GM21423 (cell line): Measurements from ENCODE around the gene CT47C1.

Experiments used
- ATAC-seq: cut with Tn5 transposase; IDR thresholded peaks from one replicate; pipeline ENCODE4 v1.9.1; 2021; ENCODE audit warnings: mild to moderate bottlenecking, moderate library complexity; ENCODE audit not compliant: unreplicated experiment

The CT47C1 gene

GRCh38 chrX:119073200-119073905 is 560 bp downstream of the CT47C1 start:
- no peak for ATAC-seq

- ATAC-seq = no peak
These were observed 1.1 kb downstream of the CT47C1 start for GRCh38 chrX:119073911-119074310.

DNA sequence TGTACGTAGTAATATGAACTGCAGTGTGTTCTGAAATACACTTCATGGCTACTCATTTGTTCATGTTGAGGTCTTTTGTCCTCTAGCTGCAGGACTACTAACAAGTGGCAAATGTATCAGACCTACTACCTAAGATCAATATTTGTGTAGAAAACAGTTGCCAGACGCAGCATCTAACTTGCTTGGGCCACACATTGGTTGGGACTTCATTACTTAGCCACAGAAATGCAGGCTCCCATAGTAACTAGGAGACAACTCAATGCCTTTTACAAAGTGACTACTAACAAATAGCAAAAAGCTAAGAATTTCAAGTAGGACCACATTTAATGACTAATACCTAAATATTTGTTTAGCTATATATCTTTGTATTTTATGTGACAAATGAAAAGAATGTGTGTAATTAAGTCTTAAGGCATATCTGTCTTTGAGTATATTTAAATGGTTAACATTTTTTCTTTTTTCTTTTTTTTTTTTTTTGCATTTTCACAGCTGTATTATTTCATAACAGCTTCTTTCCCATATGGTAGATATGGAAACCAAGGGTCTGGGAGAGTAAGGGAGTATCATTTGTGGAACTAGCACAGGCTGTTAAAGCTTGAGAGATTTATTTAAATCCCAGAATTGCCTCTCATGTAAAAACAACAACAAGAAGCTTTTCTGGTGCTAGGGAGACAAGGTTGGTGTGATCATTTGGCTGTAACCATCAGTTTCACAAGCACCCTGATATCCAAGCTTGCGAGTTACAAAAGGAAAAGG is 2.7 kb downstream of the CT47C1 start:
- no peak for ATAC-seq

DNA sequence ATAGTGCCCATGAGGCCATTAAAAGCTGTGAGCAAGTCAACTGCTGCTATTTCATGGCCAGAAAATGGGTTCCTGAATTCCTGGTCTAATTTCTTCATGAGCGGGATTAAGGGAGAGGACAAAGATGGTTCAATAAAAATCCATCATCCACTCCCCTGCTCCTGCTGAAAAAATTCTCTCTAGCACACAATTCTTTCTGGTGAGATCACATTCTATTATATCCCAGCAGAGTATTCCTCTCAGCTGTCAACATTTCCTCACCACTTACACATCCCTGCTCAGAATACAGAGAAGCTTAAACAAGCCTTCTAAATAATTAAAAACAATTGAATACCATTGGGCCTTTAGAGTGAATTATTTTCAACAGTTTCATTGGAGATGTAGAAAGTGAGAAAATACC is 9.5 kb downstream of the CT47C1 start:
- ATAC-seq = no peak

DNA sequence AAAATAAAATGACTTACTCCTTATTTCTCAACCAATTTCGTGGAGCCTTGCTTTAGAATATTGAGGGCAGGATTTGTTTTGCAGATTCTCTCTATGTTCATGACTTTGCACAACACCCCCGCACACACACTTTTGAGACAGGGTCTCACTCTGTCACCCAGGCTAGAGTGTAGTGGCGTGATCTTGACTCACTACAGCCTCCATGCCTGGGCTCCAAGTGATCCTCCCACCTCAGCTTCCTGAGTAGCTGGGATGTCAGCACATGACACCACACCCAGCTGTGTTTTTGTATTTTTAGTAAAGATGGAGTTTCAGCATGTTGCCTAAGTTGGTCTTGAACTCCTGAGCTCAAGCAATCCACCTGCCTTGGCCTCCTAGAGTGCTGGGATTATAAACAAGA is 12.0 kb downstream of the CT47C1 start:
- ATAC-seq = no peak

- ATAC-seq = no peak
These were observed 14.3 kb downstream of the CT47C1 start for GRCh38 chrX:119087121-119087520.

DNA sequence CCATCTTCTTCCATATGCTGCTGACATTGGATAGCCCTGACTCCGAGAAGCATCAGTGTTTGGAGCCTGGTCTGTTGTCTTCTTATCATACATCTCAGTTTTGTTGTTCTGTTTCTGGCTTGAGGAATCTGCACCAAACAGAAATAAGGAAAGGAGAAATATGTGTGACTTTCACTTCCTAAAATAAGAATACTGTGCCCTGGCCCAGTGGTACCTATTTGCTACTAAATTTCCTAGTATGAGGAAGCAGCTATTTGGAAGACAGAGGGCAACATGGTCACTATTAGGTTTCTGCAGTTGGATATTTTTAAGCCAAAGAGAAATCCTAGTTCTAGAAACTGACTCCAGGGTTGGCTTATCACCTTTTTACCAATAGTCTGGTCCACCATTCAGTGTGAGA is 16.8 kb downstream of the CT47C1 start:
- ATAC-seq = no peak

GRCh38 chrX:119090627-119091026 is 17.8 kb downstream of the CT47C1 start:
- ATAC-seq = no peak

DNA sequence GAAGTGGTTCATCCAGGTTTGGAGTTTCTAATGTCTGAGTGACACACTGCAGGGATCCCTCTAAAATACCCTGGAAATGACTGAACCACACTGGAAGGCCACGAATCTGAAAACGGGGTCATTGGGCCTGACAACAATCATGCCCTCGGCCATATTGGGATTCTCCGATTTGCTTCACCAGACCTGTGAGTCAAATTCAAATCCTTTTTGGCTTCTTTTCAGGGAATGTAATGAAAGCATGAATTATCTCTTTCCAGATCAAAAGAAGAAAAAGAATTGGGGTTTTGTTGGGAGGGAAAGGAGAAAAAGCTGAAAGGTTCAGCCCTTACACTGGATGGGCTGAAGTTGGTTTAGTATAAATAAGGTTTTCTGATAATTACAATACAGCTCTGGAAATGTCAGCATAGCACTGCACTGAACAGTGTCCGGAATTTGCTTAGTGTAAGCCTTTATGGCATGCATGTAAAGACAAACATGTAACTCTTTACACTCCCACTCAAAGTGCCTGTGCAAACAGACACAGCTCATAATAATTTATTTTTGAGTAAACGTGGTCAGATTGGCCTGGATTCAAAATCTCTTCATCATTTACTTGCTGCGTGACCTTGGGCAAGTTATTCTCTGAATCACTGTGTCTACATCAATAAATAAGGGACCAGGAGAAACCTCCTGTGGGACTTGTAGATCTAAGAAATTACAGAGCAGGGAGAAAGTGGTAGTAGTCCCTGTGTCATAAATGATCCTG is 21.4 kb downstream of the CT47C1 start:
- ATAC-seq = no peak

DNA sequence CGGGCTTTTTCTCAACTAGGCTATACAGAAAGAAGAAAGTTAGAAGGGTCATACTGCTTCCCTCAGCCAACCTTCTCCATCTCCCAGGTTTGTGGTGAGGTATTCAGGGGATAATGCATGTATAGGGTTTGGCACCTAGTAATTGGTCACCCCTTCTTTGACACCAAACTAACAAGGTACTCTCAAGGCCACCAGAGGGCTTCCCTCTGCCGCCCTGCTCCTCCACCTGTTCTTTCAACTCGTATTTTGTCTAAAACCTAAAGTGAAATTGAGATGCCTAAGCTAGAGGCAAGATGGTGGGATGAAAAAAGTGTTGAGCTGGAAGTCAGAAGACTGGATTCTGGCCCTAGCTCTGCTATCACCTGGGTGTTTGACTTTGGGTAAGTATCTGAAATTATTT is 22.0 kb downstream of the CT47C1 start:
- ATAC-seq = no peak

GRCh38 chrX:119095936-119096335 is 23.1 kb downstream of the CT47C1 start:
- no peak for ATAC-seq

DNA sequence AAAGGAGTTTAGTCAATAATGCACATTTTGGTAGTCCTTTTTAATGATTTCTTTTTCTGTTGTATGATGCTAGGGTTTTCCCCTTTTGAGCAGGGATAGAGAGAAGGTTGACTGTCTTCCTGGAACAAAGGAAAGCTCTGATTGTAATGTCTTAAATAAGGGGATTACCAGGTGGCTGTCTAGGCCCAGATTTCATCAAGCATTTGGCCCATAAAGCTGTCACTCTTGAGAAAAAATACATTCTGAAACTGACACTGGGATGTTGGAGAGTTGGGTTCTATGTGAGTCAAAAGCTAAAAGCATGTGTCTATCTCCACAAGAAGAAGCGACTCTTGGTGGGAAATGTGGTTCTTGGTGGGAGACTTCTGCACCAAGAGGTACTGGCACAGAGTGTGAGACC is 28.4 kb downstream of the CT47C1 start:
- ATAC-seq = no peak

DNA sequence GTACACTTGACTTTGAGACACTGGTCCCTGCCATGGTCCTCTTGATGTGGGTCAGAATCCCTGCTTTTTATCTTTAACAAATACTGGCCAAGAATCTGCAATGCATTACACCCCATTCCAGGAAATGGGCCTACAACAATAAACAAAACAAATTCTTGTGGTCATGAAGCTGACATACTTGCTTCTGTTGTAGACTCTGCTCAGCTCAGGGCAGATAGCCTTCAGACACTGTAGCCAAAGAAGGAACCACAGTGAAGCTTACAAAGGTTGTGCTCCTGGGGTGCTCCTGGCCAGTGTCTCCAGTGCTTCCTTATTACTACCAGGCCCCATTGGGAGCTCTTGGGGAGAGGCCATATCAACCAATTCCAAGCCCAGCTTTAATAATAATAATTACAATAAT is 33.0 kb downstream of the CT47C1 start:
- ATAC-seq = no peak

- ATAC-seq = no peak
These were observed 34.4 kb downstream of the CT47C1 start for GRCh38 chrX:119107206-119107605.

DNA sequence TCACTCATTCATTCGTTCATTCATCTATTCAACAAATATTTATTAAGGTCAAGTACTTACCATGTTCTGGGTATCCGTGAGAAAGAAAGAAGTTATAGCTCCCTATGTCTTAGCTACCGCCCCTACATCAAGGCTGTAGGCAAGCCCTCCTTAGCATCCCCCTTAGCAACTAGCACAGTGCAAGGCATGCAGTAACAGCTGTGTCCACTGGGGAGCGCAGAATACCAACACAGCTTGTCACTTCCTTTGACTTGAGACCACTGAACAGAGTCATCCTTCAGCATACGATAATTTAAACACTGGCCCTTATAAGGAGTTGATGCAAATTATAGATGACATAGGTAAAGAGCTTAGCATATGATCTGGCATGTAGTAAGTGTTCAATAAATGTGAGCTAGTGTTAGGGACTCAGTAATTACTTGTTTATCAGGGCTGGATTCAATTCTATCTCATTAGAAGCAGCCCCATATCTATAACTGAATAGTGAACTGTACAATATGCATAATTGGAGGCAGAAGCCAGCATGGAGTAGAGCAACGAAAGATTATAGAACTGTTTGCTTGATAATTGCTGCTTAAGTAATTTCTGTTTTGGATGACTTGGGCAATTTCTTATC is 46.1 kb downstream of the CT47C1 start:
- no peak for ATAC-seq

DNA sequence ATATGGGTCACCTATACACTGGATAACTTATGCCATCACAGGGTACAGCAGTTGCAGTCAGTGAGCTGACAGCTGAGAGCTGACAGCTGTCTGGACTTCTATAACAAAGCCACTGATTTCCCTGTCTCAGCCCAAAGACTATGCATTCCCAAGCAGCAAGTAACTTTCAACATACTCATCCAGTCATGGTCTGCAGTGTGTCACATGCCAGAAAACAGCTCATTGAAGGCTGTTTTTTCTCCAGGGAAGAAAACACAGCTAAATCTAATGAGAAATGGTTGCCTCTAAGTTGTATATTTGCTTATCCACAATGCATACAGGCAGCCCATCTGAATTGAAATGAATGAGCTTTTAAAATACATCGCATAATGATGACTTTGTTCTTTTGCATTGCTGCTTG is 48.5 kb downstream of the CT47C1 start:
- no peak for ATAC-seq
